Central memory CD8-positive, alpha-beta T cell (primary cell): ENCODE data around the gene PHF20.

Experiments used
- ATAC-seq: fragments of 150-1000 bp; cut with Tn5 transposase; replicated peaks from 2 replicates; pipeline ENCODE4 v1.10.0; 2022; ENCODE audit warnings: mild to moderate bottlenecking, moderate FRiP score, moderate number of reproducible peaks; ENCODE audit not compliant: poor library complexity, severe bottlenecking; ENCODE audit errors: extremely low read depth
- DNase-seq, 2 donors: peaks; one replicate each; pipeline ENCODE4 v3.0.0; 2021; ENCODE audit warnings: low spot score in 2 of 2
- H3K27ac Mint-ChIP-seq: one replicate; pipeline ENCODE4 v1.8.0; 2022; ENCODE audit warnings: low read depth, mild to moderate bottlenecking, moderate library complexity, mixed read lengths
- H3K27me3 Mint-ChIP-seq: one replicate; pipeline ENCODE4 v1.8.0; 2022; ENCODE audit warnings: mixed read lengths
- H3K36me3 Mint-ChIP-seq: one replicate; pipeline ENCODE4 v1.8.0; 2022; ENCODE audit warnings: mild to moderate bottlenecking, moderate library complexity, mixed read lengths; ENCODE audit not compliant: insufficient read depth
- H3K4me1 Mint-ChIP-seq: one replicate; pipeline ENCODE4 v1.8.0; 2022; ENCODE audit warnings: mixed read lengths
- H3K4me3 Mint-ChIP-seq: one replicate; pipeline ENCODE4 v1.8.0; 2022; ENCODE audit warnings: mild to moderate bottlenecking, moderate library complexity, mixed read lengths
- H3K9me3 Mint-ChIP-seq: one replicate; pipeline ENCODE4 v1.8.0; 2022; ENCODE audit warnings: mixed read lengths

Gene PHF20

GRCh38 chr20:35820715-35821114 is 48.9 kb downstream of the PHF20 start:
- Mint-ChIP-seq H3K9me3 (no peaks in the 10 kb centered on the region), H3K4me1 (peaks cover 32% of the 10 kb centered on the region), H3K27me3 (no peaks in the 10 kb centered on the region), H3K4me3 (no peak overlapping the region), H3K36me3 (peaks cover 41% of the 10 kb centered on the region), H3K27ac (peak overlapping the region; percentile 30)
- ATAC-seq (no peak), DNase-seq (no peak)

GRCh38 chr20:35821807-35822242 is 50.0 kb downstream of the PHF20 start:
- DNase-seq (no peak), ATAC-seq (no peak)
- Mint-ChIP-seq H3K4me1 (peaks cover 40% of the 10 kb centered on the region), H3K9me3 (no peaks in the 10 kb centered on the region), H3K27me3 (no peaks in the 10 kb centered on the region), H3K4me3 (no peak overlapping the region), H3K36me3 (peaks cover 37% of the 10 kb centered on the region), H3K27ac (peak overlapping the region; percentile 66)

- H3K36me3 Mint-ChIP-seq = peaks cover 37% of the 10 kb centered on the region
- H3K9me3 Mint-ChIP-seq = no peaks in the 10 kb centered on the region
- no peak for ATAC-seq
- no peak overlapping the region for H3K27ac Mint-ChIP-seq
- peaks cover 41% of the 10 kb centered on the region for H3K4me1 Mint-ChIP-seq
- H3K4me3 Mint-ChIP-seq = no peak overlapping the region
- H3K27me3 Mint-ChIP-seq = no peaks in the 10 kb centered on the region
- no peak for DNase-seq
Observed at GRCh38 chr20:35823147-35823546, 51.3 kb downstream of the PHF20 start.

GRCh38 chr20:35823937-35824336 is 52.1 kb downstream of the PHF20 start:
- Mint-ChIP-seq H3K36me3 (peaks cover 31% of the 10 kb centered on the region), H3K27ac (no peak overlapping the region), H3K4me1 (peaks cover 36% of the 10 kb centered on the region), H3K4me3 (no peak overlapping the region), H3K9me3 (no peaks in the 10 kb centered on the region), H3K27me3 (no peaks in the 10 kb centered on the region)
- DNase-seq (no peak), ATAC-seq (no peak)

- Mint-ChIP-seq H3K27me3 (no peaks in the 10 kb centered on the region), H3K27ac (peak overlapping the region; percentile 3), H3K4me3 (no peak overlapping the region), H3K36me3 (peaks cover 29% of the 10 kb centered on the region), H3K4me1 (peaks cover 33% of the 10 kb centered on the region), H3K9me3 (no peaks in the 10 kb centered on the region)
- no peak for DNase-seq
- ATAC-seq = no peak
Observed at GRCh38 chr20:35826397-35826998, 54.7 kb downstream of the PHF20 start.

GRCh38 chr20:35828434-35828833 is 56.6 kb downstream of the PHF20 start:
- H3K27me3 Mint-ChIP-seq = no peaks in the 10 kb centered on the region
- H3K27ac Mint-ChIP-seq = no peak overlapping the region
- DNase-seq (no peak), ATAC-seq (no peak)
- no peak overlapping the region for H3K4me3 Mint-ChIP-seq
- H3K9me3 Mint-ChIP-seq = no peaks in the 10 kb centered on the region
- H3K4me1 Mint-ChIP-seq = peaks cover 39% of the 10 kb centered on the region
- peaks cover 22% of the 10 kb centered on the region for H3K36me3 Mint-ChIP-seq

GRCh38 chr20:35828916-35829315 is 57.1 kb downstream of the PHF20 start:
- Mint-ChIP-seq H3K4me1 (peaks cover 39% of the 10 kb centered on the region), H3K4me3 (no peak overlapping the region), H3K9me3 (no peaks in the 10 kb centered on the region), H3K27ac (no peak overlapping the region), H3K27me3 (no peaks in the 10 kb centered on the region), H3K36me3 (peaks cover 18% of the 10 kb centered on the region)
- no peak for ATAC-seq
- no peak for DNase-seq

- H3K9me3 Mint-ChIP-seq = no peaks in the 10 kb centered on the region
- no peaks in the 10 kb centered on the region for H3K27me3 Mint-ChIP-seq
- ATAC-seq (no peak), DNase-seq (no peak)
- H3K4me3 Mint-ChIP-seq = no peak overlapping the region
- no peak overlapping the region for H3K27ac Mint-ChIP-seq
- peaks cover 44% of the 10 kb centered on the region for H3K4me1 Mint-ChIP-seq
- peaks cover 8% of the 10 kb centered on the region for H3K36me3 Mint-ChIP-seq
Observed at GRCh38 chr20:35830264-35830663, 58.4 kb downstream of the PHF20 start.

GRCh38 chr20:35831029-35831428 is 59.2 kb downstream of the PHF20 start:
- ATAC-seq = no peak
- Mint-ChIP-seq H3K36me3 (peaks cover 10% of the 10 kb centered on the region), H3K4me1 (peaks cover 44% of the 10 kb centered on the region), H3K9me3 (no peaks in the 10 kb centered on the region), H3K27me3 (no peaks in the 10 kb centered on the region), H3K4me3 (no peak overlapping the region), H3K27ac (no peak overlapping the region)
- DNase-seq = no peak

GRCh38 chr20:35831971-35832370 is 60.2 kb downstream of the PHF20 start:
- DNase-seq (no peak), ATAC-seq (no peak)
- peaks cover 36% of the 10 kb centered on the region for H3K4me1 Mint-ChIP-seq
- no peaks in the 10 kb centered on the region for H3K9me3 Mint-ChIP-seq
- no peak overlapping the region for H3K4me3 Mint-ChIP-seq
- no peaks in the 10 kb centered on the region for H3K27me3 Mint-ChIP-seq
- peak overlapping the region; percentile 3 for H3K27ac Mint-ChIP-seq
- peaks cover 12% of the 10 kb centered on the region for H3K36me3 Mint-ChIP-seq

- Mint-ChIP-seq H3K27ac (peak overlapping the region; percentile 56), H3K27me3 (no peaks in the 10 kb centered on the region), H3K9me3 (no peaks in the 10 kb centered on the region), H3K4me3 (no peak overlapping the region), H3K36me3 (peaks cover 12% of the 10 kb centered on the region), H3K4me1 (peaks cover 46% of the 10 kb centered on the region)
- DNase-seq (no peak), ATAC-seq (no peak)
Observed at GRCh38 chr20:35833241-35833640, 61.4 kb downstream of the PHF20 start.

GRCh38 chr20:35837577-35838195 is 65.9 kb downstream of the PHF20 start:
- ATAC-seq (no peak), DNase-seq (no peak)
- Mint-ChIP-seq H3K4me3 (no peak overlapping the region), H3K4me1 (peaks cover 47% of the 10 kb centered on the region), H3K9me3 (no peaks in the 10 kb centered on the region), H3K27me3 (no peaks in the 10 kb centered on the region), H3K27ac (no peak overlapping the region), H3K36me3 (peaks cover 23% of the 10 kb centered on the region)

GRCh38 chr20:35838205-35838604 is 66.4 kb downstream of the PHF20 start:
- ATAC-seq (no peak), DNase-seq (no peak)
- no peaks in the 10 kb centered on the region for H3K9me3 Mint-ChIP-seq
- peaks cover 45% of the 10 kb centered on the region for H3K4me1 Mint-ChIP-seq
- H3K36me3 Mint-ChIP-seq = peaks cover 27% of the 10 kb centered on the region
- no peak overlapping the region for H3K4me3 Mint-ChIP-seq
- H3K27ac Mint-ChIP-seq = peak overlapping the region; percentile 80
- no peaks in the 10 kb centered on the region for H3K27me3 Mint-ChIP-seq
